Thyroid gland (tissue), 4 donors: ENCODE measurements around the gene BTBD16.

Source experiments
- POLR2A ChIP-seq, 2 donors: fragments of 450-650 bp; IDR thresholded peaks; one replicate each; pipeline ENCODE4 v1.6.1; 2017; ENCODE audit warnings: antibody characterized with exemption in 2 of 2, mild to moderate bottlenecking in 2 of 2, moderate library complexity in 1 of 2
- TF ChIP-seq, protein P1 (sequence below), 6 experiments: fragments of 200-600 bp in 3 of 6; fragments of 450-650 bp in 3 of 6; sonication (generic) in 3 of 6; IDR thresholded peaks; one replicate each; pipeline ENCODE4 v1.5.1; 2016 to 2019; ENCODE audit warnings: antibody characterized with exemption in 6 of 6, mild to moderate bottlenecking in 2 of 6, inconsistent platforms in 1 of 6, moderate library complexity in 1 of 6

DNA sequence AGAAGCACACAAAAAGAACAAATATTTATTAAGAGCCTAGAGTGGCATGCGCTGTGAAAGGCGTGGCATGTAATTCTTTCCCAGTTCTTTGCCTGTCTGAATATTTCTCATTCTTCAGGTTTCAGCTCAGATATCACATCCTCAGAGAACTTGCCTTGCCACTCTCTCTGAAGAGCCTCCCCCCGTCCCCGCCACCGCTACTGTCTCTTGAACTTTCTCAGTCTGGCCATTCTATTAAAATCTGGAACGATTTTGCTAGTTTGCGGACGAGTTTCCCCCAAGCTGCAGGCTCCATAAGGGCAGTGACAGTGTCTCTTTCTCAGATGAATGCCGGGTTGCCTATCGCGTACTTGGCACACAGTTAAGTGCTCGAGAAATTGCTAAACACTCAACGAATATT, 102.6 kb downstream of the BTBD16 start:
- TF ChIP-seq, protein P1, sequence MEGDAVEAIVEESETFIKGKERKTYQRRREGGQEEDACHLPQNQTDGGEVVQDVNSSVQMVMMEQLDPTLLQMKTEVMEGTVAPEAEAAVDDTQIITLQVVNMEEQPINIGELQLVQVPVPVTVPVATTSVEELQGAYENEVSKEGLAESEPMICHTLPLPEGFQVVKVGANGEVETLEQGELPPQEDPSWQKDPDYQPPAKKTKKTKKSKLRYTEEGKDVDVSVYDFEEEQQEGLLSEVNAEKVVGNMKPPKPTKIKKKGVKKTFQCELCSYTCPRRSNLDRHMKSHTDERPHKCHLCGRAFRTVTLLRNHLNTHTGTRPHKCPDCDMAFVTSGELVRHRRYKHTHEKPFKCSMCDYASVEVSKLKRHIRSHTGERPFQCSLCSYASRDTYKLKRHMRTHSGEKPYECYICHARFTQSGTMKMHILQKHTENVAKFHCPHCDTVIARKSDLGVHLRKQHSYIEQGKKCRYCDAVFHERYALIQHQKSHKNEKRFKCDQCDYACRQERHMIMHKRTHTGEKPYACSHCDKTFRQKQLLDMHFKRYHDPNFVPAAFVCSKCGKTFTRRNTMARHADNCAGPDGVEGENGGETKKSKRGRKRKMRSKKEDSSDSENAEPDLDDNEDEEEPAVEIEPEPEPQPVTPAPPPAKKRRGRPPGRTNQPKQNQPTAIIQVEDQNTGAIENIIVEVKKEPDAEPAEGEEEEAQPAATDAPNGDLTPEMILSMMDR (IDR thresholded peaks at IDR 0.05), result no peak
- no peak for TF ChIP-seq POLR2A (IDR thresholded peaks at IDR 0.05)
